ENCODE measurements around the gene C20orf141. TPM values are rescaled to one million over a fixed set of nuclear protein-coding genes. Genes with fewer than 3 reads are reported as not detected.

Gene C20orf141
- total and polyA plus RNA-seq, 4 donors: not detected

DNA sequence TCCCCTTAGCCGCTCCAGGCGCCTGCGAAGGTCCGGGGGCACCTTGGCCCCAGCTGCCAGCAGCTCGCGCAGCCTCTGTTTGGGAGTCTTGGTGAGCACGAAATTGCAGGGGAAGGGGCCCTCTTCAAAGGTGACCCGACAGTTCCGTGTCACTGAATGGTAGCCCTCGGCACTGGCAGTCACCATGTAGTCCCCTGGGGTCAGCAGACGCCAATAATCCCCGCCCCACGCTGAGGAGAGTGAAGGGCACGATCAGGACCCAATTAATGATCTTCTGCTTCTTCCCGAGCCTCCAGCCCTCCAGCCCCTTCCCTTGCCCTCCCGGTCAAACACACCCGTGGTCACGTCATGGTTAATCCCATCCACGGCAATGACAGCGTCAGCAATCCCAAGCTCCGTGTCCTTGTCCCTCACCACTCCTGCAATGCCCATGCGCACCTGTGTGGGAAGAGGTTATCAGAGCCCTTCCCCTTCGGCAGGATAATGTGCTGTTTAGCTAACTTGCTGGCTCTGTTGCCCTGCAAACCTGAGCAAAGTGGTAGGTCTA, 20.5 kb upstream of the C20orf141 start:
- Histone ChIP-seq H3K4me1 (ENCODE audit: control insufficient read depth in 4 of 4, insufficient read depth in 4 of 4, low read length in 3 of 4) (no peaks in the 10 kb centered on the region), H3K27me3 (ENCODE audit: control insufficient read depth in 4 of 4, insufficient read depth in 4 of 4, low read length in 3 of 4) (peaks cover 0 to 6% (median 1%) of the 10 kb centered on the region in 4 donors), H3K36me3 (ENCODE audit: control insufficient read depth in 4 of 4, insufficient read depth in 3 of 4, low read depth in 1 of 4, low read length in 3 of 4) (no peaks in the 10 kb centered on the region), H3K9me3 (ENCODE audit: control insufficient read depth in 4 of 4, low read length in 3 of 4) (no peaks in the 10 kb centered on the region), H3K4me3 (ENCODE audit: low read depth in 1 of 3, low read length in 3 of 3) (no peak overlapping the region), H3K27ac (ENCODE audit: low read depth in 1 of 2, low read length in 2 of 2) (no peak overlapping the region), H3K9ac (ENCODE audit: low read depth in 1 of 2, low read length in 2 of 2) (no peak overlapping the region)
- TF ChIP-seq EGR1 (IDR thresholded peaks at IDR 0.05; ENCODE audit: low read depth in 2 of 2) (no peak), JUND (IDR thresholded peaks at IDR 0.05) (no peak), FOXA2 (IDR thresholded peaks at IDR 0.05) (no peak), MAX (IDR thresholded peaks at IDR 0.05) (no peak), HNF4G (IDR thresholded peaks at IDR 0.05) (no peak), TAF1 (conservative IDR thresholded peaks at IDR 0.05) (no peak), ZBTB33 (IDR thresholded peaks at IDR 0.05) (no peak), SP1 (IDR thresholded peaks at IDR 0.05) (no peak), NR2F2 (IDR thresholded peaks at IDR 0.05) (no peak), HNF4A (conservative IDR thresholded peaks at IDR 0.05) (no peak), GABPA (IDR thresholded peaks at IDR 0.05 in 1 of 2, conservative IDR thresholded peaks at IDR 0.05 in 1 of 2) (no peak), RXRA (IDR thresholded peaks at IDR 0.05) (no peak), RAD21 (IDR thresholded peaks at IDR 0.05) (no peak), FOXA1 (IDR thresholded peaks at IDR 0.05) (no peak), ATF3 (IDR thresholded peaks at IDR 0.05) (no peak), YY1 (IDR thresholded peaks at IDR 0.05) (no peak)
- TF ChIP-seq, protein P1, sequence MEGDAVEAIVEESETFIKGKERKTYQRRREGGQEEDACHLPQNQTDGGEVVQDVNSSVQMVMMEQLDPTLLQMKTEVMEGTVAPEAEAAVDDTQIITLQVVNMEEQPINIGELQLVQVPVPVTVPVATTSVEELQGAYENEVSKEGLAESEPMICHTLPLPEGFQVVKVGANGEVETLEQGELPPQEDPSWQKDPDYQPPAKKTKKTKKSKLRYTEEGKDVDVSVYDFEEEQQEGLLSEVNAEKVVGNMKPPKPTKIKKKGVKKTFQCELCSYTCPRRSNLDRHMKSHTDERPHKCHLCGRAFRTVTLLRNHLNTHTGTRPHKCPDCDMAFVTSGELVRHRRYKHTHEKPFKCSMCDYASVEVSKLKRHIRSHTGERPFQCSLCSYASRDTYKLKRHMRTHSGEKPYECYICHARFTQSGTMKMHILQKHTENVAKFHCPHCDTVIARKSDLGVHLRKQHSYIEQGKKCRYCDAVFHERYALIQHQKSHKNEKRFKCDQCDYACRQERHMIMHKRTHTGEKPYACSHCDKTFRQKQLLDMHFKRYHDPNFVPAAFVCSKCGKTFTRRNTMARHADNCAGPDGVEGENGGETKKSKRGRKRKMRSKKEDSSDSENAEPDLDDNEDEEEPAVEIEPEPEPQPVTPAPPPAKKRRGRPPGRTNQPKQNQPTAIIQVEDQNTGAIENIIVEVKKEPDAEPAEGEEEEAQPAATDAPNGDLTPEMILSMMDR (IDR thresholded peaks at IDR 0.05; ENCODE audit: low read depth, low read length, missing input control): no peak
- TF ChIP-seq, protein P2, sequence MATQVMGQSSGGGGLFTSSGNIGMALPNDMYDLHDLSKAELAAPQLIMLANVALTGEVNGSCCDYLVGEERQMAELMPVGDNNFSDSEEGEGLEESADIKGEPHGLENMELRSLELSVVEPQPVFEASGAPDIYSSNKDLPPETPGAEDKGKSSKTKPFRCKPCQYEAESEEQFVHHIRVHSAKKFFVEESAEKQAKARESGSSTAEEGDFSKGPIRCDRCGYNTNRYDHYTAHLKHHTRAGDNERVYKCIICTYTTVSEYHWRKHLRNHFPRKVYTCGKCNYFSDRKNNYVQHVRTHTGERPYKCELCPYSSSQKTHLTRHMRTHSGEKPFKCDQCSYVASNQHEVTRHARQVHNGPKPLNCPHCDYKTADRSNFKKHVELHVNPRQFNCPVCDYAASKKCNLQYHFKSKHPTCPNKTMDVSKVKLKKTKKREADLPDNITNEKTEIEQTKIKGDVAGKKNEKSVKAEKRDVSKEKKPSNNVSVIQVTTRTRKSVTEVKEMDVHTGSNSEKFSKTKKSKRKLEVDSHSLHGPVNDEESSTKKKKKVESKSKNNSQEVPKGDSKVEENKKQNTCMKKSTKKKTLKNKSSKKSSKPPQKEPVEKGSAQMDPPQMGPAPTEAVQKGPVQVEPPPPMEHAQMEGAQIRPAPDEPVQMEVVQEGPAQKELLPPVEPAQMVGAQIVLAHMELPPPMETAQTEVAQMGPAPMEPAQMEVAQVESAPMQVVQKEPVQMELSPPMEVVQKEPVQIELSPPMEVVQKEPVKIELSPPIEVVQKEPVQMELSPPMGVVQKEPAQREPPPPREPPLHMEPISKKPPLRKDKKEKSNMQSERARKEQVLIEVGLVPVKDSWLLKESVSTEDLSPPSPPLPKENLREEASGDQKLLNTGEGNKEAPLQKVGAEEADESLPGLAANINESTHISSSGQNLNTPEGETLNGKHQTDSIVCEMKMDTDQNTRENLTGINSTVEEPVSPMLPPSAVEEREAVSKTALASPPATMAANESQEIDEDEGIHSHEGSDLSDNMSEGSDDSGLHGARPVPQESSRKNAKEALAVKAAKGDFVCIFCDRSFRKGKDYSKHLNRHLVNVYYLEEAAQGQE (IDR thresholded peaks at IDR 0.05): no peak
- DNase-seq (ENCODE audit: low spot score): no peak
- 86% methylated on average over 23 of the region's 23 CpGs for WGBS
